Vagina (tissue), 2 donors: ENCODE results near the gene CFAP74. TPM values are rescaled to one million over a fixed set of nuclear protein-coding genes. Genes with fewer than 3 reads are reported as not detected.

Experiments
- DNase-seq, 2 donors: peaks; one replicate each; pipeline ENCODE4 v3.0.0-alpha.2; 2017; ENCODE audit errors: extremely low spot score in 2 of 2
- H3K27ac ChIP-seq: fragments of 200-600 bp; sonication (generic); one replicate; pipeline ENCODE4 v1.5.1; 2019
- H3K27me3 ChIP-seq: fragments of 200-600 bp; sonication (generic); one replicate; pipeline ENCODE4 v1.5.1; 2019
- H3K36me3 ChIP-seq, 2 donors: fragments of 200-600 bp; sonication (generic); one replicate each; pipeline ENCODE4 v1.5.1; 2017 to 2019
- H3K4me1 ChIP-seq: fragments of 200-600 bp; sonication (generic); one replicate; pipeline ENCODE4 v1.5.1; 2019
- H3K4me3 ChIP-seq, 2 donors: fragments of 200-600 bp; sonication (generic); 1 replicate in 1 of 2; 2 replicates in 1 of 2; pipeline ENCODE4 v1.5.1; 2016 to 2019
- H3K9me3 ChIP-seq: fragments of 200-600 bp; sonication (generic); one replicate; pipeline ENCODE4 v1.5.1; 2019
- CTCF ChIP-seq, 3 experiments: fragments of 450-650 bp in 2 of 3; fragments of 200-600 bp in 1 of 3; sonication (generic) in 1 of 3; IDR thresholded peaks; one replicate each; pipeline ENCODE4 v1.5.1; 2017 to 2019; ENCODE audit warnings: antibody characterized with exemption in 3 of 3, mild to moderate bottlenecking in 2 of 3, moderate library complexity in 2 of 3
- POLR2A ChIP-seq, 2 donors: fragments of 450-650 bp; IDR thresholded peaks; one replicate each; pipeline ENCODE4 v1.6.1; 2017; ENCODE audit warnings: antibody characterized with exemption in 2 of 2, mild to moderate bottlenecking in 2 of 2, moderate library complexity in 2 of 2
- POLR2AphosphoS5 ChIP-seq, 2 donors: sonication (generic); formaldehyde crosslinking; IDR thresholded peaks; one replicate each; pipeline ENCODE4 v1.9.0; 2017; ENCODE audit warnings: antibody characterized with exemption in 2 of 2, mild to moderate bottlenecking in 2 of 2, low read depth in 1 of 2; ENCODE audit not compliant: insufficient read depth in 1 of 2
- intact Hi-C: fragments of 100-400 bp; cut with DNase I; formaldehyde crosslinking; loops from one replicate; pipeline ENCODE4 v1.15.1; 2023
- total RNA-seq: library from RNA; depleted of rRNA; stranded (reverse); fragments of >200 nt; gene quantifications from one replicate; pipeline ENCODE4 v1.2.3, GENCODE V29; 2016

Gene CFAP74
- total RNA-seq, 1 donor from 2014 or later: not detected

- Histone ChIP-seq H3K9me3 (no peaks in the 10 kb centered on the region), H3K4me3 (no peak overlapping the region), H3K27me3 (peaks cover 4% of the 10 kb centered on the region), H3K27ac (no peak overlapping the region), H3K4me1 (peaks cover 7% of the 10 kb centered on the region), H3K36me3 (no peaks in the 10 kb centered on the region)
- intact Hi-C loops: no loop called here
- DNase-seq: no peak
- no peak for TF ChIP-seq POLR2AphosphoS5 (IDR thresholded peaks at IDR 0.05; ENCODE audit: insufficient read depth in 1 of 2, low read depth in 1 of 2)
- TF ChIP-seq POLR2A (IDR thresholded peaks at IDR 0.05): no peak
- no peak for TF ChIP-seq CTCF (IDR thresholded peaks at IDR 0.05)
These were observed 19.6 kb upstream of the CFAP74 start for GRCh38 chr1:2023187-2023586.

GRCh38 chr1:2022063-2022770 lies 18.6 kb upstream of the CFAP74 start:
- H3K9me3 ChIP-seq: no peaks in the 10 kb centered on the region
- H3K36me3 ChIP-seq: no peaks in the 10 kb centered on the region
- H3K4me3 ChIP-seq: no peak overlapping the region
- intact Hi-C loops: no loop called here
- no peak overlapping the region for H3K27ac ChIP-seq
- DNase-seq: no peak
- H3K27me3 ChIP-seq: peaks cover 4% of the 10 kb centered on the region
- peaks cover 7% of the 10 kb centered on the region for H3K4me1 ChIP-seq
- TF ChIP-seq POLR2A (IDR thresholded peaks at IDR 0.05) (no peak), POLR2AphosphoS5 (IDR thresholded peaks at IDR 0.05; ENCODE audit: insufficient read depth in 1 of 2, low read depth in 1 of 2) (no peak), CTCF (IDR thresholded peaks at IDR 0.05) (no peak)

- TF ChIP-seq POLR2AphosphoS5 (IDR thresholded peaks at IDR 0.05; ENCODE audit: insufficient read depth in 1 of 2, low read depth in 1 of 2) (no peak), POLR2A (IDR thresholded peaks at IDR 0.05) (no peak), CTCF (IDR thresholded peaks at IDR 0.05) (no peak)
- Histone ChIP-seq H3K27me3 (peaks cover 4% of the 10 kb centered on the region), H3K36me3 (no peaks in the 10 kb centered on the region), H3K4me3 (no peak overlapping the region), H3K27ac (no peak overlapping the region), H3K4me1 (peaks cover 7% of the 10 kb centered on the region), H3K9me3 (no peaks in the 10 kb centered on the region)
- intact Hi-C loops: no loop called here
- DNase-seq: no peak
These were observed 18.0 kb upstream of the CFAP74 start for GRCh38 chr1:2021550-2021949.

GRCh38 chr1:2020310-2020655 lies 16.7 kb upstream of the CFAP74 start:
- Histone ChIP-seq H3K27me3 (peaks cover 4% of the 10 kb centered on the region), H3K9me3 (no peaks in the 10 kb centered on the region), H3K4me1 (peaks cover 7% of the 10 kb centered on the region), H3K36me3 (no peaks in the 10 kb centered on the region), H3K27ac (no peak overlapping the region), H3K4me3 (no peak overlapping the region)
- intact Hi-C loops: no loop called here
- no peak for DNase-seq
- TF ChIP-seq CTCF (IDR thresholded peaks at IDR 0.05): no peak
- TF ChIP-seq POLR2A (IDR thresholded peaks at IDR 0.05): no peak
- TF ChIP-seq POLR2AphosphoS5 (IDR thresholded peaks at IDR 0.05; ENCODE audit: insufficient read depth in 1 of 2, low read depth in 1 of 2): no peak

GRCh38 chr1:2019571-2020309 lies 16.2 kb upstream of the CFAP74 start:
- no peak overlapping the region for H3K27ac ChIP-seq
- peaks cover 4% of the 10 kb centered on the region for H3K27me3 ChIP-seq
- intact Hi-C loops: no loop called here
- no peak for DNase-seq
- H3K36me3 ChIP-seq: no peaks in the 10 kb centered on the region
- H3K4me3 ChIP-seq: peak overlapping the region; percentile 20 to 45
- no peaks in the 10 kb centered on the region for H3K9me3 ChIP-seq
- no peak for TF ChIP-seq POLR2A (IDR thresholded peaks at IDR 0.05)
- TF ChIP-seq CTCF (IDR thresholded peaks at IDR 0.05): no peak
- no peak for TF ChIP-seq POLR2AphosphoS5 (IDR thresholded peaks at IDR 0.05; ENCODE audit: insufficient read depth in 1 of 2, low read depth in 1 of 2)
- peaks cover 7% of the 10 kb centered on the region for H3K4me1 ChIP-seq
